Measurements from ENCODE around the gene SH2D5.
A peak's percentile ranks its signal among the peaks of the same experiment; 100 is the strongest.

The SH2D5 gene

GRCh38 chr1:20711285-20712214 is 21.0 kb downstream of the SH2D5 start:
- no peak for DNase-seq

- no peak for DNase-seq
These were observed 21.8 kb downstream of the SH2D5 start for GRCh38 chr1:20710469-20711284.

- DNase-seq, result no peak
These were observed 22.6 kb downstream of the SH2D5 start for GRCh38 chr1:20709868-20710267.

GRCh38 chr1:20708891-20709290 is 23.6 kb downstream of the SH2D5 start:
- no peak for DNase-seq

- no peak for DNase-seq
These were observed 24.4 kb downstream of the SH2D5 start for GRCh38 chr1:20708057-20708456.

- no peak for DNase-seq
These were observed 25.7 kb downstream of the SH2D5 start for GRCh38 chr1:20706841-20707240.

GRCh38 chr1:20705203-20705755 is 27.2 kb downstream of the SH2D5 start:
- DNase-seq, result no peak

- no peak for DNase-seq
These were observed 27.9 kb downstream of the SH2D5 start for GRCh38 chr1:20704390-20705202.

GRCh38 chr1:20703124-20703756 is 29.3 kb downstream of the SH2D5 start:
- DNase-seq, result no peak

- peak; percentile 33 for DNase-seq
These were observed 30.1 kb downstream of the SH2D5 start for GRCh38 chr1:20702416-20702815.

- no peak for DNase-seq
These were observed 30.7 kb downstream of the SH2D5 start for GRCh38 chr1:20701847-20702246.

- no peak for DNase-seq
These were observed 31.1 kb downstream of the SH2D5 start for GRCh38 chr1:20701446-20701845.

- no peak for DNase-seq
These were observed 31.8 kb downstream of the SH2D5 start for GRCh38 chr1:20700636-20701215.

- no peak for DNase-seq
These were observed 32.9 kb downstream of the SH2D5 start for GRCh38 chr1:20699558-20699957.

GRCh38 chr1:20698195-20698910 is 34.1 kb downstream of the SH2D5 start:
- no peak for DNase-seq

GRCh38 chr1:20697563-20697962 is 34.9 kb downstream of the SH2D5 start:
- no peak for DNase-seq

- DNase-seq, result peak; percentile 77
These were observed 35.8 kb downstream of the SH2D5 start for GRCh38 chr1:20696397-20697333.

- no peak for DNase-seq
These were observed 37.0 kb downstream of the SH2D5 start for GRCh38 chr1:20695515-20695914.

- no peak for DNase-seq
These were observed 38.9 kb downstream of the SH2D5 start for GRCh38 chr1:20693623-20694022.

- no peak for DNase-seq
These were observed 40.6 kb downstream of the SH2D5 start for GRCh38 chr1:20691872-20692271.
